IPS-18c (cell line): Measurements from ENCODE around the gene GIT1.

Source experiments
- H3K4me3 ChIP-seq: 2 replicates; pipeline ENCODE4 v1.7.0; 2013; ENCODE audit warnings: low read depth, mild to moderate bottlenecking, low read length, moderate library complexity; ENCODE audit not compliant: insufficient read depth
- H3K9me3 ChIP-seq: one replicate; pipeline ENCODE4 v1.6.1; 2013; ENCODE audit warnings: mild to moderate bottlenecking, low read length, moderate library complexity; ENCODE audit not compliant: control insufficient read depth, insufficient read depth

GIT1 gene, protein sequence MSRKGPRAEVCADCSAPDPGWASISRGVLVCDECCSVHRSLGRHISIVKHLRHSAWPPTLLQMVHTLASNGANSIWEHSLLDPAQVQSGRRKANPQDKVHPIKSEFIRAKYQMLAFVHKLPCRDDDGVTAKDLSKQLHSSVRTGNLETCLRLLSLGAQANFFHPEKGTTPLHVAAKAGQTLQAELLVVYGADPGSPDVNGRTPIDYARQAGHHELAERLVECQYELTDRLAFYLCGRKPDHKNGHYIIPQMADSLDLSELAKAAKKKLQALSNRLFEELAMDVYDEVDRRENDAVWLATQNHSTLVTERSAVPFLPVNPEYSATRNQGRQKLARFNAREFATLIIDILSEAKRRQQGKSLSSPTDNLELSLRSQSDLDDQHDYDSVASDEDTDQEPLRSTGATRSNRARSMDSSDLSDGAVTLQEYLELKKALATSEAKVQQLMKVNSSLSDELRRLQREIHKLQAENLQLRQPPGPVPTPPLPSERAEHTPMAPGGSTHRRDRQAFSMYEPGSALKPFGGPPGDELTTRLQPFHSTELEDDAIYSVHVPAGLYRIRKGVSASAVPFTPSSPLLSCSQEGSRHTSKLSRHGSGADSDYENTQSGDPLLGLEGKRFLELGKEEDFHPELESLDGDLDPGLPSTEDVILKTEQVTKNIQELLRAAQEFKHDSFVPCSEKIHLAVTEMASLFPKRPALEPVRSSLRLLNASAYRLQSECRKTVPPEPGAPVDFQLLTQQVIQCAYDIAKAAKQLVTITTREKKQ

DNA sequence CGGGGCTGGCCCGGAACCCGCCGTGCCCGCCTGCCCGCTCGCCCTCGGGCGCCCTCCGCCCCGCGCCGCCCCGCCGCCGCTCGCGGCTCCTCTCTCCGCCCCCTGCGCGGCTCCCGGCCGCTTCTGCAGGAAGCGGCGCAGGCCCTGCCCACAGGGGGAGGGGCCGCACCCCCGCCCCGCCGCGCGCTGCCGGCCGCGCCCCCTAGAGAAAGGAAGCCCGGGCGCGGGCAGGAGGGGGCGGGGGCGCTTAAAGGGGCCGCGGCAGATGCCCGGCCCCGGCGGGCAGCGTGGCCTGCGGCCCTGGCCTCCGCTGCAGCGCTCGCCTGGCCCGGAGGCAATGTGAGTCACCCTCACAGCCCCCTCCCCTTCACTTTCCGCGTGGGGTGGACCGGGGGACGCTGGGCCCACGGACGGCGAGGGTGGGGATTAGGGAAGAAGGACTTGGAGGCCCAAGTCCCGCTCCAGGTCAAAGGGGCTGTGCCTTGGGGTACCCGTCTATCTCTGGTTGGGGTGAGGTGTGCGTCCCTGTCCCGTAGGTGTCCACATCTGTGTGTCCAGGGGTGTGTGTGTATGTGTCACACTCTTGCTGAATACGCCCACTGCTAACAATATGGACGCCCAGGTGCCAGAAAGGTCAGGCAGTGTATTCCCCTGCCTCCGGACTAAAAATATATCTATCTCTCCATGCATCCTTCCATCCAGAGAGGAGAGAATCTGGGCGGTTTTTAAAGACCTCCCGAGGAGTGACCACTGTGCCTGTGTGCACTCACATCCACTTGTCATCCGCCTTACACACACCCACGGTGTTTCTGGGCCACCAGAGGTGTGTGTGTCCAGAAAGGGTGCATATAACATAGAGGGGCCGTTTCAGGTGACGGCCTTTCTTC, at the start of gene GIT1:
TSS of gene GIT1 (minus strand) at position 125 of the 887 bp plus-strand sequence. CDS start 270 bp downstream, outside the sequence.
- Histone ChIP-seq H3K4me3 (peak within 1 kb of the TSS; percentile 78), H3K9me3 (no peaks in the 10 kb centered on the region)

DNA sequence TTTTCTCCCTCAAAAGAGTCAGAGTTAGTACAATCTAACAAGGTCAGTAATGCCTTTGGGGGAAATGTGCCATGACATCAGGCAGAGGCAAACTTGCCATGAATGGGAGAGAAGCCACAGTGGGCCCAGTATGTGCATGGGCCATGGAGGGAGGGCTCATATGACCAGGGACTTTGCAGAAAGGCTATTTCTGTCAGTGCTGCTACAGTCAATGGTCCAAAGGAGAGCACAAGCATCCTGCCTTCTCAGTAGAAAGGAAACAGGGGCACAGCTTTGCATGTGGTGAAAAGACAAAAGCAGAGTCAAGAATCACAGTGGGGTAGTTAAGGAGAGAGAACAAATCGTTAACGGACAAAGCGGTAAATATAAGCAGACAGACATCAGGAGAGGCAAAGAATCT, 44.4 kb upstream of the GIT1 start:
- H3K4me3 ChIP-seq, result no peak overlapping the region
- no peaks in the 10 kb centered on the region for H3K9me3 ChIP-seq

DNA sequence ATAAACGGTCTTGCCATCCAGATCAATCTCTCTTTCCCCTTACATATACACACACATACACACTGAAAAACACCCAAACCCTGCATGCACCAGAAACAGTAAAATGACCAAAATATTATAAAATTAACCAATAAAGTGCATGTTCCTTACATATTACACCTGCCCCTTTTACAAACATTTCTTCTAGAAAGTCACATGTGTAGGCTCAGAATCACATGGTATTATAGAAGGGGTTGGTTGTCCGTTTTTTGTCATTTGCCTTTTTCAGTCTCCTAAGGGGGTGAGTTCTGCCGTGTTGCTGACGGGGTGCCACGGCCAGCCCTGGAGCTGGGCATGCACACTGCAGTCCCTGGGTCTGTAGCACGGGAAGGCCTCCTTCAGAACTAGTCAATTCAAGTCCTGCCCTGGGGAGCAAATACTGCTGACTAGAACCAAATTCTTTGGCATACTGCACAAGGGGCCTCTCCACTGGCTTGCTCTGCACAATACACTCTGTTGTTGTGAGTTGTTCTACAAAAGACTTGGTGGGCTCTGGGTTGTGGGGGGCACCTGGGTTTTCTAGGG, 41.3 kb upstream of the GIT1 start:
- Histone ChIP-seq H3K4me3 (no peak overlapping the region), H3K9me3 (no peaks in the 10 kb centered on the region)

DNA sequence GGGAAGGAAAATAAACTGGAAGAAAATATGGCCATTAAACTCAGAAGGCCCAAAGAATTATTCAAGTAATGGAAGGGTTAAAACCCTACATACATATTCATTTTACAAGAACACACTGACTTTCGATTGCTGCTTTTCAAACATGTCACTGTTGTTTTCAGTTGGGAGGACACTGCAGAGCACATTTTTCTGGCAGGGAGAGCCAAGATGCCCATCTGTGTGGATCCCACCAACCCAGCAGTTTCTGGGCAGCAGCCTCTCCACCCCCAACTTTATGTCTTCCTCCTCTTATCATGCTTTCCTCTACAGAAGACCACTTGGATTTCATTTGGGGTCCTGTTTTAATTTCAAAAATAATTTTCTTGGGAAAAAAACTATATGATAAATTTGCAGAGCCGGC, 40.4 kb upstream of the GIT1 start:
- no peak overlapping the region for H3K4me3 ChIP-seq
- no peaks in the 10 kb centered on the region for H3K9me3 ChIP-seq

GRCh38 chr17:29628644-29629043, 39.2 kb upstream of the GIT1 start:
- no peak overlapping the region for H3K4me3 ChIP-seq
- H3K9me3 ChIP-seq, result no peaks in the 10 kb centered on the region

- H3K4me3 ChIP-seq, result no peak overlapping the region
Observed at GRCh38 chr17:29627951-29628350, 38.5 kb upstream of the GIT1 start.

DNA sequence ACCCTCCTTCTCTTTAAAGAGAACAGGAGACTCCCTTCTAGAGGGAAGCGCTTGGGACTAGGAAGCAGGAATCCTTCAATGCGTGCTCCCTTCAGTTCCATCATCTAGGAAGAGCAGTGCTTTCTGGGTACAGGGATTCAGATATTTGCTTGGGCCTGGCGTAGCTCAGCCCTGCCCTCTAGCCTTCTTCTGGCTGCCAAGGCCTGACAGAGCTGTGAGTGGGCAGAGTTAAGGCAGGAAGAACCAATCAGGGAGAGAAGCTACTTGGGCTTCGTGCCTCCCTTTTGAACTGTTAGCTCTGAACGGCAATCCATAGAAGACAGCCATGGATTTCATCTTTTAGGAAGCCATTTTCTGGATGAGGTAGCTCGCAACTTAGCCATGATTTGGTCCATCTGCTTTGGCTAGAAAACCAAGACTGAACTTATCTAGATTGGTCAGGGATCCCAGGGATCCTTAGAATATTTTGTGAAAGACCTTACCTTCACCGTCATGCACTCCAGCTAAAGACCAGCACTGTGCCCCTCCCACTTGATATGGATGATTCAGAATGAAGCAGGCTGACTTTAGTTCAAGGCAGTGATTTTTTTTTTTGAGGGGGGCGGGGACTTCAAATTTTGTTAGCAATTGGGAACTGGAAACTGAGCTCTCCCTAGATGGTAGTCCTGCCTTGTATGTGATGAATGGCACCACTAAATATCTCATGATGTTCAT, 35.7 kb upstream of the GIT1 start:
- H3K4me3 ChIP-seq, result no peak overlapping the region
- H3K9me3 ChIP-seq, result no peaks in the 10 kb centered on the region

More at GRCh38 chr17:29627951-29628350, 38.5 kb upstream of the GIT1 start:
- H3K9me3 ChIP-seq, result no peaks in the 10 kb centered on the region

- Histone ChIP-seq H3K4me3 (no peak overlapping the region), H3K9me3 (no peaks in the 10 kb centered on the region)
Observed at GRCh38 chr17:29624586-29624985, 35.1 kb upstream of the GIT1 start.

GRCh38 chr17:29623283-29623647, 33.8 kb upstream of the GIT1 start:
- Histone ChIP-seq H3K4me3 (peak overlapping the region; percentile 72), H3K9me3 (no peaks in the 10 kb centered on the region)

- peak within 1 kb of the TSS; percentile 72 for H3K4me3 ChIP-seq
- H3K9me3 ChIP-seq, result no peaks in the 10 kb centered on the region
Observed at GRCh38 chr17:29622337-29623282, 33.2 kb upstream of the GIT1 start, which contains the start of gene CORO6. TSS of gene CORO6 (minus strand) at chr17:29622912. CDS start at chr17:29621421, 1,491 bp downstream.

DNA sequence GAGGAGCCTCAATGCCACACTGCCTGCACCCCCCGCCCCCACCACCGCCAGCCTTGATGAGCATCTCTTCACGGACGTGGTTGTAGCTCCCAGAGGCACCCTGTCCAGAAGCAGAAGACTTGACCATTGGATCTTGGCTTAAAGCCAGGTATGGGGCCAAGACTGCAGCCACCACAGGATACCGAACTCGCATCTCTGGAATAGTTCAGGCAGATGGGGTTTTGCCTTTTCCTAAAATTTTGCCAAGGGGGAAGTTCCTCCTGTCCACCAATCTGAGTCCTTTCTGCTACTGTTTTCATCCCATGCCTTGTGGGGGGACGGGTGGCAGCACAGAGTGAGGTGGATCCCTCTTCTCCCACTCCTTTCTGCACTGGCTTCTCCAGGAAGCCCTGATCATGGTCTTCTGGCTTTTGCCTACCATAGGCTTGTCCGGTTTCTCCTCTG, 32.3 kb upstream of the GIT1 start:
- Histone ChIP-seq H3K9me3 (no peaks in the 10 kb centered on the region), H3K4me3 (no peak overlapping the region)

DNA sequence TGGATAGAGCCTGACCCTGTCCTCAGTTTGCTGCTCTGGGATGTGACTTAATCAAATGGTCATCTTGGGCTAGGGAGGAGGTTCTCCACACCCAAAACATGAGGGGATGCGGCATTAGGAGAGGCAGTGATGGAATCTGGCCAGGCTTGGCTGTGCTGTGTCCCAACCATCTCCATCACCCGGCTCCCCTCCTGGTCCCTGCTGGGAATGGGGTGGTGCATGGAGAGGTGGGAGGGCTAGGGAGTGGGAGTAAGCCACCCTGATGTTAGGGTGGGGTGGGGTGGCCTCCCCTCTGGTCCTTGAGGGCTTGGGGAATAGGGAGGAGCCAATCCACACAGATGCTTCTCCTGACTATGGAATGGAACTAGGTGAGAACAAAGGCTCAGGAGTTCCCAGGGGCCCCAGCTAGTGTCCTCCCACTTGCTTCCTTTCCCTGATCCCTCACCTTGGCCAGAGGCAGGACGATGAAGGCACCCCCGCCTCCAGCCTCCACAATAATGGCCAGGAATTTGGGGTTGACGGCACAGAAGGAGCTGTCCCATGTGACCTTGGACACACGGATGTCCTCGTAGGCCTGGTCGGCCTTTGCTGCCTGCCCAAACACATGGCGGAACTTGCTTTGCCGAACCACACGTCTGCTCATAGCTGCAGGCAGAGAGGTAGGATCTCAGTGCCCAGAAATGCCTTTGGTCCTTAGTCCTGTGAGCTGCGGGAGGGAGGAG, 31.5 kb upstream of the GIT1 start:
- no peaks in the 10 kb centered on the region for H3K9me3 ChIP-seq
- no peak overlapping the region for H3K4me3 ChIP-seq

DNA sequence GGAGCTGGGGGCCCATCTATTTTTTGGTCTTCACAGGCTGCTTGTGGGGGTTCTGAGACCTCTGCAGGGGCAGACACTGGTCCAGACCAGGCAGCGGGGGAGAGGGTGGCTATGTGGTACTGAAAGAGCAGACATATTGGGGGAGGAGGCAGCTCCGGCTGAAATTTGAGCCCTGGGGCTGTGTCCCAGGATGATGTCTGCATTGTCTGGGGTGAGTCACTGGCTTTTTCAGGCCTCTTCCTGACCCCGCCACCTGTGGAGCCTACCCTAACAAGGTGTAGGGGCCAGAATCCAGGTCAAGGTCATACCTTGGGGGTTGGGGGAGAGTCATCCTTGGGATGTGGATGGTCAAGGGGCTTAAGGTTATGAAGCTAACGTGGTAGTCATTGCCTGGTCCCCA, 30.8 kb upstream of the GIT1 start:
- peak overlapping the region; percentile 9; the same call in 1 of the 2 replicates for H3K4me3 ChIP-seq
- H3K9me3 ChIP-seq, result peaks cover 2% of the 10 kb centered on the region

- H3K4me3 ChIP-seq, result no peak overlapping the region
- peaks cover 2% of the 10 kb centered on the region for H3K9me3 ChIP-seq
Observed at GRCh38 chr17:29619251-29619650, 29.8 kb upstream of the GIT1 start.
